HL-60 (cell line): ENCODE results near the gene ATP8B4.

Experiments
- DNase-seq, 2 experiments: peaks; one replicate each; pipeline ENCODE4 v3.0.0-alpha.2; 2010 to 2020; ENCODE audit warnings: low read depth in 1 of 2, low spot score in 1 of 2
- H3K27ac ChIP-seq: fragments of 250-450 bp; sonication (Bioruptor Pico); replicated peaks from 2 replicates; pipeline ENCODE4 v1.5.1; 2020; ENCODE audit warnings: mild to moderate bottlenecking, moderate library complexity
- H3K27me3 ChIP-seq: fragments of 250-450 bp; sonication (Bioruptor Pico); 2 replicates; pipeline ENCODE4 v1.5.1; 2021; ENCODE audit warnings: mild to moderate bottlenecking, moderate library complexity; ENCODE audit not compliant: insufficient read depth, poor library complexity, severe bottlenecking
- H3K4me3 ChIP-seq: replicated peaks from 2 replicates; pipeline ENCODE4 v1.5.1; 2011; ENCODE audit warnings: mild to moderate bottlenecking, control low read depth, low read length; ENCODE audit not compliant: insufficient read depth
- GABPA ChIP-seq: IDR thresholded peaks from 2 replicates; pipeline ENCODE4 v1.6.1; 2012; ENCODE audit warnings: low read depth
- POLR2AphosphoS5 ChIP-seq: IDR thresholded peaks from 2 replicates; pipeline ENCODE4 v1.6.1; 2012; ENCODE audit warnings: low read depth
- REST ChIP-seq: IDR thresholded peaks from 2 replicates; pipeline ENCODE4 v1.6.1; 2012; ENCODE audit warnings: low read depth; ENCODE audit not compliant: insufficient replicate concordance
- SPI1 ChIP-seq: IDR thresholded peaks from 2 replicates; pipeline ENCODE4 v1.6.1; 2012; ENCODE audit warnings: low read depth, mild to moderate bottlenecking, borderline replicate concordance
- TF ChIP-seq, protein P1 (sequence below): IDR thresholded peaks from one replicate; pipeline ENCODE4 v1.5.1; 2011; ENCODE audit warnings: low read length, control low read depth, inconsistent platforms; ENCODE audit not compliant: insufficient read depth

ATP8B4 gene

GRCh38 chr15:49824775-49825099 lies 294.3 kb downstream of the ATP8B4 start:
- TF ChIP-seq REST (no peak), POLR2AphosphoS5 (0 out of 2 replicates have a peak, but pooled peaks have one; percentile 6)
- Histone ChIP-seq H3K27ac (no peak overlapping the region), H3K27me3 (no peaks in the 10 kb centered on the region), H3K4me3 (no peak overlapping the region)
- DNase-seq: no peak

DNA sequence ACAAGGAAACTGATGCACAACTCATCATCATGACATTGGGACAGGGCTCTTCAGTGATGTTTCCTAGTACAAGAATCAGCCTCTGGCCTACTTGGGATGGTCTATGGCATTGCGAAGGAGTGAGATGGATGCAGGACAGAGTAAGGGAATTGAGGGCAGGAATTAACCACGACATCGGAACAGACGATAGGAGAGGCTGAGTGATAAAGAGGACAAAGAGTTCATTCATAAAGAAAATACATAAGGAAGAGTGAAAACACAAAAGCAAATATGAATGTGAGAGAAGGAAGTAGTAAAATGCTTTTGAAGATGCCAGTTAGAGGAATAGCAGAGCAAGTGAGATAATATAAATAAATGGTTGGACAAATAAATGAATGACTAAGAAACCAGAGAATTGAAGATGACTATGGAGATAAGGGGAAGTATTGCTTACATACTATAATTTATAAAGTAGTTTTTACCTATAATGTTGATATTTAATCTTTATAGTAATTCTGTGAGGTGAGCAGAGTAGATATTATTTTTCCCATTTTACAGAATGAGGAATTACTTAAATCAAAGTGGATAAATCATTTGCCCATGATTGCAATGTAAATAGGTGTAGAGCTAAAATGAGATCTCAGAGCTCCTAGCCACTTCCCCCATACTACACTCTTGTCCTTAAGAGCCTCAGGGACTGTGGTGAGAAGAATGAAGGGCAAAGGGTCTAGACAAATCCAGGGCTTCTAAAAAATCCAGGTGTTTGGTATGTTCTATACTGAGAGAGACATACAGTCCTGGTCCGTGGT lies 294.9 kb downstream of the ATP8B4 start:
- no peak for DNase-seq
- TF ChIP-seq GABPA: no peak
- Histone ChIP-seq H3K27me3 (no peaks in the 10 kb centered on the region), H3K27ac (no peak overlapping the region), H3K4me3 (no peak overlapping the region)

GRCh38 chr15:49817100-49817499 lies 301.9 kb downstream of the ATP8B4 start:
- no peak overlapping the region for H3K4me3 ChIP-seq
- no peak for DNase-seq
- no peak overlapping the region for H3K27ac ChIP-seq
- no peaks in the 10 kb centered on the region for H3K27me3 ChIP-seq
- TF ChIP-seq POLR2AphosphoS5: no peak
- TF ChIP-seq REST: no peak
- no peak for TF ChIP-seq GABPA
- TF ChIP-seq SPI1: no peak
- TF ChIP-seq, protein P1, sequence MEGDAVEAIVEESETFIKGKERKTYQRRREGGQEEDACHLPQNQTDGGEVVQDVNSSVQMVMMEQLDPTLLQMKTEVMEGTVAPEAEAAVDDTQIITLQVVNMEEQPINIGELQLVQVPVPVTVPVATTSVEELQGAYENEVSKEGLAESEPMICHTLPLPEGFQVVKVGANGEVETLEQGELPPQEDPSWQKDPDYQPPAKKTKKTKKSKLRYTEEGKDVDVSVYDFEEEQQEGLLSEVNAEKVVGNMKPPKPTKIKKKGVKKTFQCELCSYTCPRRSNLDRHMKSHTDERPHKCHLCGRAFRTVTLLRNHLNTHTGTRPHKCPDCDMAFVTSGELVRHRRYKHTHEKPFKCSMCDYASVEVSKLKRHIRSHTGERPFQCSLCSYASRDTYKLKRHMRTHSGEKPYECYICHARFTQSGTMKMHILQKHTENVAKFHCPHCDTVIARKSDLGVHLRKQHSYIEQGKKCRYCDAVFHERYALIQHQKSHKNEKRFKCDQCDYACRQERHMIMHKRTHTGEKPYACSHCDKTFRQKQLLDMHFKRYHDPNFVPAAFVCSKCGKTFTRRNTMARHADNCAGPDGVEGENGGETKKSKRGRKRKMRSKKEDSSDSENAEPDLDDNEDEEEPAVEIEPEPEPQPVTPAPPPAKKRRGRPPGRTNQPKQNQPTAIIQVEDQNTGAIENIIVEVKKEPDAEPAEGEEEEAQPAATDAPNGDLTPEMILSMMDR: no peak

- H3K27ac ChIP-seq: no peak overlapping the region
- DNase-seq: no peak
Measured at GRCh38 chr15:49815950-49816349, 303.1 kb downstream of the ATP8B4 start.

More at GRCh38 chr15:49815950-49816349, 303.1 kb downstream of the ATP8B4 start:
- TF ChIP-seq REST (no peak), SPI1 (no peak), POLR2AphosphoS5 (no peak), GABPA (no peak)
- TF ChIP-seq, protein P1: no peak
- Histone ChIP-seq H3K4me3 (no peak overlapping the region), H3K27me3 (no peaks in the 10 kb centered on the region)
